A673 (cell line): ENCODE data around the gene FLT4.

Experiments
- EZH2 ChIP-seq: fragments of 200-600 bp; sonication (generic); IDR thresholded peaks from 2 replicates; pipeline ENCODE4 v1.6.1; 2017; ENCODE audit warnings: borderline replicate concordance, low read depth, mild to moderate bottlenecking, mixed read lengths, antibody characterized with exemption, low read length; ENCODE audit not compliant: poor library complexity, severe bottlenecking
- TF ChIP-seq, protein P1 (sequence below): fragments of 300-800, 200-600 bp; sonication (generic); conservative IDR thresholded peaks from 2 replicates; pipeline ENCODE4 v1.5.1; 2017; ENCODE audit warnings: low read depth, mild to moderate bottlenecking, antibody characterized with exemption, low read length, moderate library complexity, mixed read lengths

DNA sequence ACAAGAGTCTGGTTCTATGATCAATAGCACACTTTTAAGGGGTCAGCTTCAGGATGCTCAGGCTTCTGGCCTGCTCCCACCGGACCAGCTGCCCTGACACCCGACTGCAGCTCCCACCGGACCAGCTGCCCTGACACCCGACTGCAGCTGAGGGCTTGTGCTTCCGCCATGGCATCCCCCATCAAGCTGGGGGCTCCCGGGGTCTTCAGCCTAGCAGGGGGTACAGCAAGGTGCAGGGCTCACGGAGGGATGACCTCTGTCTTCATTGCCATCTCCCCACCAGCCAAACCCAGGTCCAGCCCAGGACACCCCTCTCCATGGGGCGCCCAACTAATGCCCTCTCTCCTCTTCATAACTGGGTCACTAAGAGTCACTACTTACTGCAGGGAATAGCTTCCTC, 1.9 kb downstream of the FLT4 start:
- TF ChIP-seq, protein P1, sequence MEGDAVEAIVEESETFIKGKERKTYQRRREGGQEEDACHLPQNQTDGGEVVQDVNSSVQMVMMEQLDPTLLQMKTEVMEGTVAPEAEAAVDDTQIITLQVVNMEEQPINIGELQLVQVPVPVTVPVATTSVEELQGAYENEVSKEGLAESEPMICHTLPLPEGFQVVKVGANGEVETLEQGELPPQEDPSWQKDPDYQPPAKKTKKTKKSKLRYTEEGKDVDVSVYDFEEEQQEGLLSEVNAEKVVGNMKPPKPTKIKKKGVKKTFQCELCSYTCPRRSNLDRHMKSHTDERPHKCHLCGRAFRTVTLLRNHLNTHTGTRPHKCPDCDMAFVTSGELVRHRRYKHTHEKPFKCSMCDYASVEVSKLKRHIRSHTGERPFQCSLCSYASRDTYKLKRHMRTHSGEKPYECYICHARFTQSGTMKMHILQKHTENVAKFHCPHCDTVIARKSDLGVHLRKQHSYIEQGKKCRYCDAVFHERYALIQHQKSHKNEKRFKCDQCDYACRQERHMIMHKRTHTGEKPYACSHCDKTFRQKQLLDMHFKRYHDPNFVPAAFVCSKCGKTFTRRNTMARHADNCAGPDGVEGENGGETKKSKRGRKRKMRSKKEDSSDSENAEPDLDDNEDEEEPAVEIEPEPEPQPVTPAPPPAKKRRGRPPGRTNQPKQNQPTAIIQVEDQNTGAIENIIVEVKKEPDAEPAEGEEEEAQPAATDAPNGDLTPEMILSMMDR = no peak
- TF ChIP-seq EZH2 = no peak
